Esophagus (tissue), 2 donors: ENCODE results near the gene TGFB1. TPM values are rescaled to one million over a fixed set of nuclear protein-coding genes. Genes with fewer than 3 reads are reported as not detected.

Source experiments
- H3K27ac ChIP-seq, 2 donors: one replicate each; pipeline ENCODE4 v1.5.1; 2013; ENCODE audit warnings: low read depth in 2 of 2, mild to moderate bottlenecking in 2 of 2, inconsistent platforms in 1 of 2, low read length in 1 of 2, moderate library complexity in 1 of 2
- H3K27me3 ChIP-seq, 2 donors: one replicate each; pipeline ENCODE4 v1.6.1; 2013; ENCODE audit warnings: low read length in 2 of 2, control low read depth in 1 of 2, mild to moderate bottlenecking in 1 of 2; ENCODE audit not compliant: insufficient read depth in 2 of 2, control insufficient read depth in 1 of 2
- H3K36me3 ChIP-seq, 2 donors: one replicate each; pipeline ENCODE4 v1.6.1; 2013; ENCODE audit warnings: low read length in 1 of 2; ENCODE audit not compliant: control insufficient read depth in 2 of 2, insufficient read depth in 2 of 2
- H3K4me1 ChIP-seq, 2 donors: one replicate each; pipeline ENCODE4 v1.6.1; 2013; ENCODE audit warnings: low read length in 1 of 2; ENCODE audit not compliant: control insufficient read depth in 2 of 2, insufficient read depth in 2 of 2
- H3K4me3 ChIP-seq, 2 donors: one replicate each; pipeline ENCODE4 v1.5.1; 2013; ENCODE audit warnings: low read length in 2 of 2, mild to moderate bottlenecking in 2 of 2, low read depth in 1 of 2, moderate library complexity in 1 of 2
- H3K9me3 ChIP-seq, 2 donors: one replicate each; pipeline ENCODE4 v1.6.1; 2013; ENCODE audit warnings: mild to moderate bottlenecking in 2 of 2, low read depth in 1 of 2, low read length in 1 of 2, moderate library complexity in 1 of 2; ENCODE audit not compliant: control insufficient read depth in 2 of 2, insufficient read depth in 1 of 2
- WGBS, 2 donors: extraction: QIAGEN DNeasy Blood & Tissue Kit; methylation state at CpG; one replicate each; pipeline ENCODE4 v1.1.7; 2013; 5-methylcytosine and 5-hydroxymethylcytosine counted together
- polyA plus RNA-seq, 2 donors: library from polyadenylated mRNA; stranded (reverse); fragments of 200-250 nt; gene quantifications; one replicate each; pipeline ENCODE4 v1.2.3, GENCODE V29; 2013
- donor health status: healthy with polysubstance abuse.
- donor health status: Bipolar disorder and iron deficiency.

Gene TGFB1
- polyA plus RNA-seq, 2 donors = 16.2 to 77.1 TPM

DNA sequence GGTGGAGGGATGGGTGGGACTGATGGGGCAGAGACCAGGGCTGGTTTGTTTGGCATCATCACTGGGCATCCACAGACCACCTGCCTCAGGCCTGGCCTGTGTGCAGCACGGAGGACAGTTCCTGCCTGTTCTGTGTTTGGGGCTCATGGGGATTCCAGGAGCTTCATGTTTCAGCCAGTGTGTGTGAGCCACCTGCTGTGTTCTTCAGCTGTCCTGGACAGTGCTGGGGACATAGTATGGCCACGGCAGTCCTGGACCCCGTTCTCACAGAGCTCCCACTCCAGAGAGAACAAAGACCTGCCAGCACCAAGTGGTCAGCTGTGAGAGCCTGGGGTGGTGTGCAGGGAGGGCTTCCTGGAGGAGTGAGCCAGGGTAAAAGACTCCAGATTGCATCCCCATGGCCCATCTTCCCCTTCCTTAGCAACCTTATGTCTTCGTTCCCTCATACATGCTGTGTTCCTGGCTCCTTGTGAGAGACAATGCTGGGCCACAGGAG, 45.7 kb downstream of the TGFB1 start:
- peaks cover 2 to 6% of the 10 kb centered on the region in 2 donors for H3K4me1 ChIP-seq
- H3K9me3 ChIP-seq = no peaks in the 10 kb centered on the region
- H3K27me3 ChIP-seq = no peaks in the 10 kb centered on the region
- H3K4me3 ChIP-seq = no peak overlapping the region
- peak overlapping the region; percentile 75 to 98 for H3K27ac ChIP-seq
- WGBS, 2 donors = 35 to 37% methylated on average over 4 of the region's 4 CpGs
- H3K36me3 ChIP-seq = peaks cover 29 to 37% of the 10 kb centered on the region in 2 donors

DNA sequence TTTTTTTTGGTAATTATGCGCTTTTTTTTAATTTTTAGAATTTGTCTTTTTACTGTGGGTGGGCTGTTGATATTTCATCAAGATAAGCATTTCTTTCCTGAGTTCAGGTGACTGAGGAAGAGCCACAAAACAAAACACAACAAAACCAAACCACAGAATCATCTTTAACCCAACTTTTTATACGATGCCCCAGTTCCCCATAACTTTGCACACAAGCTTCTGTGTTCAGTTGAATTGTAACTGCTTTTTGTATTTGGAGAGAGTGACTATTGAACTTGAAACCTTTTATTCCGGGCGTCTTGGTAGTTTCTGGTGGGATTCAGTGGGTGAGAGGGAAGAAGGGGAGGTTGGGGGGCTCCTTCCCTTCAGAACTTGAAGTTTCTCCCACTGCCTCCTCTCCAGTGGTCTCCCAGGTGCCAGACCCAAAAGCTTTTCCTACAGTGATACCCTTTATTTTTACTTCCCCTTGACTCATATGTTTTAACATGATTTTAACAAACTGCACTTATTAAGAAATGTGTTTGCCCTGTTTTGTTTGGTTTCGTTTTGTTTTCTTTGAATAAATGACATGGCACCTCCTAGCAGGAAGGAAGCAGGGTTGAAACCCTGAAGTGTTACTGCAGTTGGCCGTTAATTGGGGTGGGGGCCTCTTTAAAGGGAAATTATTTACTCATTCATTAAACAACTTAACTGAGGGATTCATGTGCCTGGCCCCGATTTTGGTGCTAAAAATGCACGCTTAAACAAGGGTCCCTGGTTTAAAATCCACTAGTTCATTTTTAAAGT, 46.4 kb downstream of the TGFB1 start:
- no peaks in the 10 kb centered on the region for H3K9me3 ChIP-seq
- peak overlapping the region in 1 of 2 donors; percentile 75 for H3K27ac ChIP-seq
- 45 to 52% methylated on average over 8 of the region's 8 CpGs for WGBS, 2 donors
- H3K4me1 ChIP-seq = peaks cover 2 to 6% of the 10 kb centered on the region in 2 donors
- H3K27me3 ChIP-seq = no peaks in the 10 kb centered on the region
- H3K4me3 ChIP-seq = no peak overlapping the region
- peaks cover 33 to 41% of the 10 kb centered on the region in 2 donors for H3K36me3 ChIP-seq

- peak overlapping the region in 1 of 2 donors; percentile 66 for H3K27ac ChIP-seq
- H3K4me3 ChIP-seq = no peak overlapping the region
- H3K4me1 ChIP-seq = peaks cover 0 to 6% of the 10 kb centered on the region in 2 donors
- WGBS, 2 donors = 73% methylated on average over 13 of the region's 13 CpGs
- H3K9me3 ChIP-seq = no peaks in the 10 kb centered on the region
- no peaks in the 10 kb centered on the region for H3K27me3 ChIP-seq
- peaks cover 33 to 47% of the 10 kb centered on the region in 2 donors for H3K36me3 ChIP-seq
Measured at GRCh38 chr19:41305927-41306793, 47.6 kb downstream of the TGFB1 start.

- H3K4me1 ChIP-seq = peaks cover 0 to 8% of the 10 kb centered on the region in 2 donors
- H3K4me3 ChIP-seq = no peak overlapping the region
- H3K36me3 ChIP-seq = peaks cover 33 to 50% of the 10 kb centered on the region in 2 donors
- no peak overlapping the region for H3K27ac ChIP-seq
- WGBS, 2 donors = 73 to 76% methylated on average over 4 of the region's 4 CpGs
- H3K9me3 ChIP-seq = no peaks in the 10 kb centered on the region
- H3K27me3 ChIP-seq = no peaks in the 10 kb centered on the region
Measured at GRCh38 chr19:41304706-41305483, 48.8 kb downstream of the TGFB1 start.

- H3K36me3 ChIP-seq = peaks cover 33 to 50% of the 10 kb centered on the region in 2 donors
- peak overlapping the region in 1 of 2 donors; percentile 2 for H3K27ac ChIP-seq
- peaks cover 0 to 8% of the 10 kb centered on the region in 2 donors for H3K4me1 ChIP-seq
- H3K9me3 ChIP-seq = no peaks in the 10 kb centered on the region
- H3K27me3 ChIP-seq = no peaks in the 10 kb centered on the region
- WGBS, 2 donors = 89 to 90% methylated on average over 14 of the region's 14 CpGs
- H3K4me3 ChIP-seq = no peak overlapping the region
Measured at GRCh38 chr19:41303954-41304353, 49.8 kb downstream of the TGFB1 start.

DNA sequence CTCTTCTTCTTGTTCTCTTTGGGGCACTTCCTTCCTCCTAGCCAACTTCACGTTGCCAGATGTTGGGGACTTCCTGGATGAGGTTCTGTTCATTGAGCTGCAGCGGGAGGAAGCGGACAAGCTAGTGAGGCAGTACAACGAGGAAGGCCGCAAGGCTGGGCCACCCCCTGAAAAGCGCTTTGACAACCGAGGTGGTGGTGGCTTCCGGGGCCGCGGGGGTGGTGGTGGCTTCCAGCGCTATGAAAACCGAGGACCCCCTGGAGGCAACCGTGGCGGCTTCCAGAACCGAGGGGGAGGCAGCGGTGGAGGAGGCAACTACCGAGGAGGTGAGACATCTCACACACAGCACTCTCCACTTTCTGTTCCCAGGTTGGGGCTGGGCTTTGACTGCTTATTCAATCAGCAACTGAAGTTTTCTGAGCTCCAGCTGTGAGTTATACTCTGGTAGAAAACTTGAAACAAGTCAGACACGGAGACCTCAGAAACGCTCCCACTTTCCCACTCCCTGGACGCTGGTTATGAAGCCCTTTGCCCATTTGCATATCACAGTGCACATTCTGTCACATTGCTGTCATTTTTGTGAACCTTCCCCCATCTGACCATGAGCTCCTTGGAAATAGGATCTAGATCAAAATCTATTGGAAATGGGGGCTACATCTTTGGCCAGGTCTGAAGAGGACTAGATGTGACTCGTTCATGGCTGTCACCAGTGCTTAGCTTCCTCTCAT, 50.9 kb downstream of the TGFB1 start:
- peak overlapping the region in 1 of 2 donors; percentile 26 for H3K27ac ChIP-seq
- no peaks in the 10 kb centered on the region for H3K9me3 ChIP-seq
- peaks cover 0 to 7% of the 10 kb centered on the region in 2 donors for H3K4me1 ChIP-seq
- H3K36me3 ChIP-seq = peaks cover 33 to 58% of the 10 kb centered on the region in 2 donors
- H3K4me3 ChIP-seq = no peak overlapping the region
- H3K27me3 ChIP-seq = no peaks in the 10 kb centered on the region
- WGBS, 2 donors = 71 to 72% methylated on average over 21 of the region's 21 CpGs

- no peak overlapping the region for H3K4me3 ChIP-seq
- no peaks in the 10 kb centered on the region for H3K9me3 ChIP-seq
- peak overlapping the region in 1 of 2 donors; percentile 23 for H3K27ac ChIP-seq
- peaks cover 0 to 10% of the 10 kb centered on the region in 2 donors for H3K4me1 ChIP-seq
- no peaks in the 10 kb centered on the region for H3K27me3 ChIP-seq
- peaks cover 29 to 56% of the 10 kb centered on the region in 2 donors for H3K36me3 ChIP-seq
- WGBS, 2 donors = 80 to 87% methylated on average over 6 of the region's 6 CpGs
Measured at GRCh38 chr19:41300555-41300954, 53.2 kb downstream of the TGFB1 start.

DNA sequence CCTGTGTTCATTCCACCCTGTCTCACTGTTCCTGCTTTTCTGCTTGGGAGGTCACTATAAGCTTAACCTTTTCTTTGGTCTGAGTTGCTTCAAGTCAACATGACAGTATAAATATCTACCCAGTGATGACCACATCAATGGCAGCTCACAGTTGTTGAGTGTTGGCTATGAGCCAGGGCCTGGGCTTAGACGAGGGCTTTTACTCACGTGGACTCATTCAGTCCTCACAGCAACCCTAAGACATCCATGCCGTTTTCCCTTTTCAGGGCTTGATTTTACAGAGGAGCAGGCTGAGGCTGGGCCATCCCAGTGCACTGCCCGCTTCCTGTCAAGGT, 54.0 kb downstream of the TGFB1 start:
- H3K27me3 ChIP-seq = no peaks in the 10 kb centered on the region
- peak overlapping the region; percentile 62 to 65 for H3K27ac ChIP-seq
- H3K9me3 ChIP-seq = no peaks in the 10 kb centered on the region
- H3K36me3 ChIP-seq = peaks cover 27 to 54% of the 10 kb centered on the region in 2 donors
- H3K4me1 ChIP-seq = peaks cover 0 to 10% of the 10 kb centered on the region in 2 donors
- 33 to 40% methylated on average over 4 of the region's 4 CpGs for WGBS, 2 donors
- no peak overlapping the region for H3K4me3 ChIP-seq
